VCaP (cell line): ENCODE results near the gene GSE1.

Experiments used
- H3K27ac ChIP-seq: fragments of 450-650 bp; 2 replicates; pipeline ENCODE4 v1.5.1; 2017
- TF ChIP-seq, protein P1 (sequence below): fragments of 450-650 bp; conservative IDR thresholded peaks from 2 replicates; pipeline ENCODE4 v1.5.1; 2017; ENCODE audit warnings: mild to moderate bottlenecking, moderate library complexity

Gene GSE1

DNA sequence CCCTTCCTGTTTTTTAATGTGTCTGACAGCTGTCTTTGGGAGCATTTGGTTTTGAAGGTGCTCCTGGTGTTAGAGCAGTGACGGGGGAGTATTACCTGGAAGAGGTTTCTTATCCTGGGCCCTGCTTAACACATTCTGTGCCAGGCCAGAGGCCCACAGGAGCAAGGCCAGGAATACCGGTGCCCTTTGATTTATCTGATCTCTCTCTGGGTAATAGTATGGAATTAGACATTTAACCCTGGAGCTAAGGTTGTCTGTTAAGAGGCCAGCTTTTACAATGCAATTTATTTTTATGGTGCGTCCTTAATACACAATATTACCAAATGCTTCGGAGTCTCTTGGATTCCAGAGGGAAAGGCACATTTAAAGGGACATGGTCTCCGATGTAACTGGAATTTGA is 37.2 kb upstream of the GSE1 start:
- TF ChIP-seq, protein P1, sequence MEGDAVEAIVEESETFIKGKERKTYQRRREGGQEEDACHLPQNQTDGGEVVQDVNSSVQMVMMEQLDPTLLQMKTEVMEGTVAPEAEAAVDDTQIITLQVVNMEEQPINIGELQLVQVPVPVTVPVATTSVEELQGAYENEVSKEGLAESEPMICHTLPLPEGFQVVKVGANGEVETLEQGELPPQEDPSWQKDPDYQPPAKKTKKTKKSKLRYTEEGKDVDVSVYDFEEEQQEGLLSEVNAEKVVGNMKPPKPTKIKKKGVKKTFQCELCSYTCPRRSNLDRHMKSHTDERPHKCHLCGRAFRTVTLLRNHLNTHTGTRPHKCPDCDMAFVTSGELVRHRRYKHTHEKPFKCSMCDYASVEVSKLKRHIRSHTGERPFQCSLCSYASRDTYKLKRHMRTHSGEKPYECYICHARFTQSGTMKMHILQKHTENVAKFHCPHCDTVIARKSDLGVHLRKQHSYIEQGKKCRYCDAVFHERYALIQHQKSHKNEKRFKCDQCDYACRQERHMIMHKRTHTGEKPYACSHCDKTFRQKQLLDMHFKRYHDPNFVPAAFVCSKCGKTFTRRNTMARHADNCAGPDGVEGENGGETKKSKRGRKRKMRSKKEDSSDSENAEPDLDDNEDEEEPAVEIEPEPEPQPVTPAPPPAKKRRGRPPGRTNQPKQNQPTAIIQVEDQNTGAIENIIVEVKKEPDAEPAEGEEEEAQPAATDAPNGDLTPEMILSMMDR, result no peak
- peak overlapping the region; percentile 63 for H3K27ac ChIP-seq

DNA sequence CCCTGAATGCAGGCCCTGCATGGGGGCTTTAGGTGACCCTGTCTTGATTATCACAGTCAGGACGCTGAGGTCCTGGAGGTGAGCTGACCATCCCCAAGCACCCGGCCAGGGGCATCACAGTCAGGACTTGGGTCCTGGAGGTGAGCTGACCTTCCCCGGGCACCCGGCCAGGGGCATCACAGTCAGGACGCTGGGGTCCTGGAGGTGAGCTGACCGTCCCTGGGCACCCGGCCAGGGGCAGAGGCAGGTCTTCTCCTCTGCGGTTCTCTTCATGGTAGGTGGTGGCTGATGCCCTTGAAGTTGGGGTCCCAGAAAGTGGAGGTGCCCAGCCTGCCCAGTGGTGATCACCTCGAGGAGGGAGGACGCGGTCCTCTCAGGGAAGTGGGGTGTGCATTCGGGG is 36.2 kb upstream of the GSE1 start:
- H3K27ac ChIP-seq, result peak overlapping the region; percentile 63; the same call in 1 of the 2 replicates
- TF ChIP-seq, protein P1, result no peak

DNA sequence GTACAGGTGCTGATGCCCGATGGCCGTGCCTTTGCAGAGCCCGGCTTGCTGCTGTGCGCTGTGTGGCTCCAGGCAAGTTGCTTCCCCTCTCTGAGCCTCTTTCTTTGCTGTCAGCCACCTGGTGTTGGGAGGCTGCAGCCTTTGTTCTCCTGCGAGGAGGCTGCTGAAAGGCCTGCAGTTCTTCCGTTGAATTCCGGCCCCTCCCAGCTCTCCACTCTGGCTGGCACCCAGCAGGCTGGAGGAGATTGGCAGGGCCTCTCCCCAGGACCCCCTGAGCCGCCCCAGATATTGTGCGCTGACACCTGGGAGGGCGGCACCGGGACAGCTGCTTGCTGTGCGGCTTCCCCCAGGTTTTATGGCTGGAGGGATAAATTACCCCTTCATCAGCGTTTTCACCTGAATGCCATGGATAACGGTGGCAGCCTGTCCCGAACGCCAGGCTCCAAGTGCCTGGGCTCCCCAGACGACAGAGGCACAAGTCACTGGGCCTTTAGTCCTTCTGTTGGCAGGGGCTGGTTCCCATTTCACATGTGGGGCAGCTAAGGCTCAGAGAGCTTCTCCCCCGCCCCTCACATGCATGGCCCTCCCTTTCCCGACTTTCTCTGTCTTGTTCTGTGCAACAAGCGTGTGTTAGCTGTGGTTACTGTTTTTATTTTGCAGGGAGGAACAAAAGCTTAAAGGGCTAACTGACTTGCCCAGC is 35.1 kb upstream of the GSE1 start:
- TF ChIP-seq, protein P1, result no peak
- H3K27ac ChIP-seq, result no peak overlapping the region

DNA sequence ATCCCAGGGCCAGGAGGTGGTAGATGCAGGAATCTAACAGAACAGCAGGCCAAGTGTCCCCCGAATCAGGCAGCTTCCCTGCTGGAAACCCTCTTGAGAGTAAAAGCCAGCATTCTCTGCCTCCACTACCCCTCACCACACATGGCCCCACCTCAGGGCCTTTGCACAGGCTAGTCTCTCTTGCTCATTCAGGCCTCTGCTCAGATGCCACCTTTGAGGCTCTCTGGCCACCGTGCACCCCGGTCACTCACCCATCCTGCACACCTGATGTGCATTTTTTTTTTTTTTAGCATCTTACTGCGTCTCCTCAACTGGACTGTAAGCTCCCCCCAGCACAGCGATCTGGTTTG is 34.5 kb upstream of the GSE1 start:
- no peak overlapping the region for H3K27ac ChIP-seq
- TF ChIP-seq, protein P1, result no peak

DNA sequence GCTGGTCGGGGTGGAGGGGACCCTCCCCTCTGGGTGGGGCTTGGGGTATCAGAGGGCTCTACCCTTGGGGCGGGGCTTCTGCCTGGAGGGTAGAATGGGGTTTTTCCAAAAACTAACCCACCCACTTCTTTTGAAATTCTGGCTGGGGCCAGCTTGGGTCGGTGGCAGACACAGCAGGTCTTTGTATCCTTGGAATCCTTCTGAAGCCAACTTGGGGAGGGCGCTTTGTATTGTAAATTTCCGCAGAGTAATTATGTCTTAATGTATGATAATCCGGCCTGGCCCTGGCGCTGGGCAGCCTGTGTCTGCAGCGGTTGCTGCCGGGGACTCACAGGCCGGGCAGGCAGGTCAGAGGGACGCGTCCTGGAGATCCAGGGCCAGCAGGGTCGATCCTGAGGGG is 33.9 kb upstream of the GSE1 start:
- TF ChIP-seq, protein P1, result no peak
- no peak overlapping the region for H3K27ac ChIP-seq

DNA sequence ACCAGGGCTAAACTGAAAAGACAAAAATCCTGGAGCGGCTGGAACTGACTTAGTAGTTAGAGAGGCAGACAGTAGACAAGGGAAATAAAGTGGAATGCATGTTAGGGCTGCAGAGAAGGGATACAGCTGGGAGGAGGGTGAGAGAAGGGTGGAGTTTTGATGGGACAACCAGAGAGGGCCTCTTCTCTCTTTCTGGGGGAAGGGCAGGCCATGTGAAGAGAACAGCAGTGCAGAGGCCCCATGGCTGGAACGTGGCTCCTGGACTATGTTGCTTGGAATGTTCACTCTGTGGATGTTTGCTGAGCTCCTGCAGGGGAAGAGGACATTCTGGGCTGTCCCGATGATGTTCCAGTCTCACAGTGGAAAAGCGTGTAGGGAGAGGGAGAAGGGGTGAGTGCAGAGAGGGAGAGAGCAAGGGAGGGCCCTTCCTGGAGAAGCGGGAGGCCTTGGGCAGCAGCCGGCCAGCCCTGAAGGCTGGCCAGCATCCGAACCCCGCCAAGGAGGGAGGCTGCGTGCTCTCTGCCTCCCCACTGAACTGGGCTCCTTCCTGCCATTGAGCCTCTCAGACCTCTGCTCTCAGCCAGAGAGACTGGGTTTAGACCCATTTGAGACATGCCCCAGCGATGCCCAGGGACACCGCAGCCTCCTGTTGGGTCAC is 33.1 kb upstream of the GSE1 start:
- no peak overlapping the region for H3K27ac ChIP-seq

DNA sequence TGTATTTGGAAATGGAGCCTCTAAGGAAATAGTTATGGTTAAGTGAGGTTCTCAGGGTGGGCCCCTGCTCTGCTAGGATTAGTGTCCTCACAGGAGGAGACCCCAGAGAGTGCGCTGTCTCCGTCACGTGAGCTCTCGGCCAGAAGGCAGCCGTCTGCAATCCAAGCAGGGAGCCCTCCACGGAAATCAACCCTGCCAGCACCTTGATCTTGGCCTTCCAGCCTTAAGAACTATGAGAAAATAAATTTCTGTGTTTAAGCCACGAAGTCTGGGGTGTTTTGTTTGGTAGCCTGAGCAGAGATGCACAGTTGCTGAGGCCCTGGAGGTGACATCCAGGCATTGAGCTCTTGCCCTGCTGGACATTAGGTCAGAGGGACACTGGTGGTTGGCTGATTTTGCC is 32.4 kb upstream of the GSE1 start:
- TF ChIP-seq, protein P1, result no peak

More for the DNA sequence above, 33.1 kb upstream of the GSE1 start:
- TF ChIP-seq, protein P1, result no peak

More for the DNA sequence above, 32.4 kb upstream of the GSE1 start:
- H3K27ac ChIP-seq, result no peak overlapping the region
